Liver (tissue), 3 donors: ENCODE data around the gene PPFIBP2.
A peak's percentile ranks its signal among the peaks of the same experiment; 100 is the strongest.

Experiments used
- EGR1 ChIP-seq, 2 donors: IDR thresholded peaks; 2 replicates each; pipeline ENCODE4 v1.6.1; 2016 to 2018; ENCODE audit warnings: antibody characterized with exemption in 2 of 2, low read depth in 2 of 2
- GABPA ChIP-seq, 2 donors: IDR thresholded peaks in 1 of 2; conservative IDR thresholded peaks in 1 of 2; 2 replicates each; pipeline ENCODE4 v1.6.1; 2016; ENCODE audit warnings: antibody characterized with exemption in 2 of 2, mild to moderate bottlenecking in 1 of 2, moderate library complexity in 1 of 2
- JUND ChIP-seq, 2 donors: IDR thresholded peaks; 2 replicates each; pipeline ENCODE4 v1.6.1; 2016; ENCODE audit warnings: antibody characterized with exemption in 2 of 2
- MAX ChIP-seq: IDR thresholded peaks from 2 replicates; pipeline ENCODE4 v1.6.1; 2016; ENCODE audit warnings: antibody characterized with exemption
- RXRA ChIP-seq, 2 donors: IDR thresholded peaks; 2 replicates each; pipeline ENCODE4 v1.6.1; 2017 to 2018; ENCODE audit warnings: antibody characterized with exemption in 2 of 2, mild to moderate bottlenecking in 1 of 2
- SP1 ChIP-seq: IDR thresholded peaks from 2 replicates; pipeline ENCODE4 v1.6.1; 2018; ENCODE audit warnings: antibody characterized with exemption, mild to moderate bottlenecking
- TAF1 ChIP-seq: conservative IDR thresholded peaks from 2 replicates; pipeline ENCODE4 v1.6.1; 2016; ENCODE audit warnings: antibody characterized with exemption, mild to moderate bottlenecking
- YY1 ChIP-seq: IDR thresholded peaks from 2 replicates; pipeline ENCODE4 v1.6.1; 2016; ENCODE audit warnings: antibody characterized with exemption, mild to moderate bottlenecking
- ZBTB33 ChIP-seq: IDR thresholded peaks from 2 replicates; pipeline ENCODE4 v1.6.1; 2016; ENCODE audit warnings: antibody characterized with exemption
- TF ChIP-seq, protein P1 (sequence below): fragments of 150-350 bp; IDR thresholded peaks from 2 replicates; pipeline ENCODE4 v1.5.1; 2017; ENCODE audit warnings: improper control_type of control experiment, low read depth, low read length; ENCODE audit not compliant: missing input control
- donor health status: healthy.
- donor health status: healthy.

DNA sequence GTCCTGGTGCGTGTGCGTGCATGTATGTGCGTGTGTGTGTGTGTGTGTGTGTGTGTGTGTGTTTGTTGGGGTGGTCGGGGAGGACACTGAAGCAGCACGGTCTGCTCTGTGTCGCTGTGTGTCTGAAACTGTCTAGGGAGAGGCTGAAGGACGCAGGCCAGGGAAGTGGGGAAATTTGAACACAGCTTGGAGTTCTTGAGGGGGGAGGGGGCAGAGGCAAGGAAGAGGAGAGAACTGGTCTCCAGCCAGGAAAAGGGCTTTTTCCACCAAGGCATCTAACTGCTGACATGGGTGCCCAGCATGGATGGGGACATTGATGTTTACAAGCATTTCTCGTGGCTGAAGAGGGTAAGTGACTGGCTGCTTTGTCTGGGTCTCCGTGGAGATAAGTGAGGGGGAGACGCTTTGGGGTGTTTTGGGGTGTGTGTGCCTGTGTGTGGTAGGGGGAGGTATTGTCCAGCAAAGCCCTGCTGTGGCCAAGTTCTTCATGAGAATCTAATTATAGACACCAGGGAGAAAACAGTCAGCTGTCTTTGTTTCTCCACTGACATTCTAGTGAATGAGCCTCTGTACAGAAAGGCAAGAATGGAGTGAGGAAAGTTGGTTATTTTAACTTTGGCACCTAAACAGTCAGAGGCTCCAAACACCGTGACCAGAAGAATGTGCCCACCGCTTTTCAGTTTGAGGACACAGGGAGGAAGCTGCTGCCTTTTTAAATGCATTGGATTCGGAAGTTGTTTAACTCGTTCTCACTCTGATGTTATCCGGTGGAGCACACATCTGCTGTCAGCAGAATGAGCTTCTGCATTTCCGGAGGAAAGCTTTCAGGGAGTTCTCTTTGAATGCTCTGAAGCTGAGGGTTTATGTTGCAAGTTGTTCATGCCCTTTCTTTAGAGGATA is 63.7 kb downstream of the PPFIBP2 start:
- TF ChIP-seq MAX (no peak), JUND (IDR thresholded peaks at IDR 0.05) (no peak), YY1 (no peak), ZBTB33 (no peak), RXRA (IDR thresholded peaks at IDR 0.05) (no peak), GABPA (IDR thresholded peaks at IDR 0.05 in 1 of 2, conservative IDR thresholded peaks at IDR 0.05 in 1 of 2) (no peak), SP1 (no peak), TAF1 (no peak), EGR1 (IDR thresholded peaks at IDR 0.05; ENCODE audit: low read depth in 2 of 2) (no peak)
- TF ChIP-seq, protein P1, sequence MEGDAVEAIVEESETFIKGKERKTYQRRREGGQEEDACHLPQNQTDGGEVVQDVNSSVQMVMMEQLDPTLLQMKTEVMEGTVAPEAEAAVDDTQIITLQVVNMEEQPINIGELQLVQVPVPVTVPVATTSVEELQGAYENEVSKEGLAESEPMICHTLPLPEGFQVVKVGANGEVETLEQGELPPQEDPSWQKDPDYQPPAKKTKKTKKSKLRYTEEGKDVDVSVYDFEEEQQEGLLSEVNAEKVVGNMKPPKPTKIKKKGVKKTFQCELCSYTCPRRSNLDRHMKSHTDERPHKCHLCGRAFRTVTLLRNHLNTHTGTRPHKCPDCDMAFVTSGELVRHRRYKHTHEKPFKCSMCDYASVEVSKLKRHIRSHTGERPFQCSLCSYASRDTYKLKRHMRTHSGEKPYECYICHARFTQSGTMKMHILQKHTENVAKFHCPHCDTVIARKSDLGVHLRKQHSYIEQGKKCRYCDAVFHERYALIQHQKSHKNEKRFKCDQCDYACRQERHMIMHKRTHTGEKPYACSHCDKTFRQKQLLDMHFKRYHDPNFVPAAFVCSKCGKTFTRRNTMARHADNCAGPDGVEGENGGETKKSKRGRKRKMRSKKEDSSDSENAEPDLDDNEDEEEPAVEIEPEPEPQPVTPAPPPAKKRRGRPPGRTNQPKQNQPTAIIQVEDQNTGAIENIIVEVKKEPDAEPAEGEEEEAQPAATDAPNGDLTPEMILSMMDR, result peak; percentile 2
